HFFc6 (cell line): ENCODE results near the gene OVCA2. TPM values are rescaled to one million over a fixed set of nuclear protein-coding genes. Genes with fewer than 3 reads are reported as not detected.

Experiments
- DNase-seq: peaks from one replicate; pipeline ENCODE4 v3.0.0-alpha.2; 2018
- H3K27ac Mint-ChIP-seq: 2 replicates; pipeline ENCODE4 v1.8.0; 2020; ENCODE audit warnings: mild to moderate bottlenecking, mixed read lengths
- H3K27me3 Mint-ChIP-seq: 2 replicates; pipeline ENCODE4 v1.8.0; 2021; ENCODE audit warnings: mild to moderate bottlenecking, moderate library complexity, mixed read lengths; ENCODE audit not compliant: insufficient read depth
- H3K36me3 Mint-ChIP-seq: 2 replicates; pipeline ENCODE4 v1.8.0; 2021; ENCODE audit warnings: low read depth, mixed read lengths
- H3K4me1 Mint-ChIP-seq: 2 replicates; pipeline ENCODE4 v1.8.0; 2020; ENCODE audit warnings: low read depth, mixed read lengths
- H3K4me3 Mint-ChIP-seq: 2 replicates; pipeline ENCODE4 v1.8.0; 2020; ENCODE audit warnings: mild to moderate bottlenecking, moderate library complexity, mixed read lengths
- H3K9me3 Mint-ChIP-seq: 2 replicates; pipeline ENCODE4 v1.8.0; 2020; ENCODE audit warnings: mild to moderate bottlenecking, mixed read lengths
- CTCF ChIP-seq: fragments of 200-600 bp; sonication (generic); IDR thresholded peaks from 2 replicates; pipeline ENCODE4 v1.5.0; 2021; ENCODE audit warnings: antibody characterized with exemption, mild to moderate bottlenecking
- microRNA-seq: library from miRNA; unstranded; fragments of <30 nt; microRNA quantifications from one replicate; pipeline ENCODE4, GENCODE V29; 2019
- total RNA-seq, 6 experiments: library from RNA; stranded (reverse); fragmentation: NEBNext Ultra II Directional; extraction: Animal tissue kit (Norgen Biotek cat#: 25700); gene quantifications; 2 replicates in 1 of 6; 3 replicates in 5 of 6; pipeline ENCODE4 v1.2.3, GENCODE V29; 2021

OVCA2 gene
- total RNA-seq, 6 experiments from 2014 or later: 39.5 to 44.3 (median 41.7) TPM

GRCh38 chr17:2089021-2089422 is 47.2 kb downstream of the OVCA2 start:
- no peak for TF ChIP-seq CTCF
- Mint-ChIP-seq H3K9me3 (no peaks in the 10 kb centered on the region), H3K4me1 (peaks cover 84% of the 10 kb centered on the region), H3K36me3 (peaks cover 12% of the 10 kb centered on the region), H3K27ac (peak overlapping the region; percentile 98), H3K27me3 (peaks cover 5% of the 10 kb centered on the region), H3K4me3 (peak overlapping the region; percentile 89)
- DNase-seq: no peak

GRCh38 chr17:2090210-2090641 is 48.4 kb downstream of the OVCA2 start:
- no peak for DNase-seq
- H3K27me3 Mint-ChIP-seq: peaks cover 4% of the 10 kb centered on the region; the same call in 1 of the 2 replicates
- no peaks in the 10 kb centered on the region for H3K9me3 Mint-ChIP-seq
- peak overlapping the region; percentile 89 for H3K4me3 Mint-ChIP-seq
- H3K4me1 Mint-ChIP-seq: peaks cover 71% of the 10 kb centered on the region
- no peak for TF ChIP-seq CTCF
- H3K27ac Mint-ChIP-seq: peak overlapping the region; percentile 98
- H3K36me3 Mint-ChIP-seq: peaks cover 12% of the 10 kb centered on the region

- peaks cover 6% of the 10 kb centered on the region for H3K36me3 Mint-ChIP-seq
- H3K27me3 Mint-ChIP-seq: peaks cover 4% of the 10 kb centered on the region; the same call in 1 of the 2 replicates
- DNase-seq: peak; percentile 94
- peaks cover 64% of the 10 kb centered on the region for H3K4me1 Mint-ChIP-seq
- H3K27ac Mint-ChIP-seq: peak overlapping the region; percentile 98
- peak overlapping the region; percentile 89 for H3K4me3 Mint-ChIP-seq
- H3K9me3 Mint-ChIP-seq: no peaks in the 10 kb centered on the region
- TF ChIP-seq CTCF: peak; percentile 68
Observed at GRCh38 chr17:2090804-2091534, 49.1 kb downstream of the OVCA2 start.

- Mint-ChIP-seq H3K4me1 (peaks cover 54% of the 10 kb centered on the region), H3K27ac (peak overlapping the region; percentile 98), H3K4me3 (no peak overlapping the region), H3K27me3 (peaks cover 4% of the 10 kb centered on the region; the same call in 1 of the 2 replicates), H3K36me3 (peaks cover 10% of the 10 kb centered on the region), H3K9me3 (no peaks in the 10 kb centered on the region)
- DNase-seq: no peak
- no peak for TF ChIP-seq CTCF
Observed at GRCh38 chr17:2092253-2092652, 50.4 kb downstream of the OVCA2 start.

Small RNA genes lying within 50 kb of the gene (microRNA-seq; reads per million reads assigned to microRNA genes)
- gene MIR132 (1,306 reads per million, percentile 76 among the genes with 10 or more reads in this experiment), gene MIR212 (47.1 reads per million, percentile 38 among the genes with 10 or more reads in this experiment)

Other genes starting within 250 kb of the OVCA2 start
- gene SMYD4, start 212.1 kb upstream of the OVCA2 start, total RNA-seq: 10 to 100 TPM in 1 of 6 experiments, 1 to 10 TPM in 5; 6.3 to 10.3 (median 8.7) TPM
- gene RPA1, start 212.0 kb upstream of the OVCA2 start, total RNA-seq: 100 to 1,000 TPM in 4 of 6 experiments, 10 to 100 TPM in 2; 83.2 to 111 (median 108) TPM
- gene RTN4RL1, start 16.7 kb upstream of the OVCA2 start, total RNA-seq: under 1 TPM; 0.33 to 0.60 (median 0.39) TPM
- 10 to 100 TPM; 65.9 to 81.6 (median 71.8) TPM for gene DPH1, start 11.9 kb upstream of the OVCA2 start, total RNA-seq
- 10 to 100 TPM; 42.7 to 51.9 (median 48.0) TPM for gene HIC1, start 13.1 kb downstream of the OVCA2 start, total RNA-seq